Neural progenitor cell (in vitro differentiated cells): ENCODE data around the gene KIRREL2. TPM values are rescaled to one million over a fixed set of nuclear protein-coding genes. Genes with fewer than 3 reads are reported as not detected.

Experiments used
- DNase-seq: peaks from one replicate; pipeline ENCODE4 v3.0.0-alpha.2; 2016; ENCODE audit warnings: low spot score
- H2AFZ ChIP-seq: fragments of 200-600 bp; sonication (generic); replicated peaks from 2 replicates; pipeline ENCODE4 v1.6.1; 2016; ENCODE audit warnings: antibody characterized with exemption
- H3F3A ChIP-seq: fragments of 200-600 bp; sonication (generic); 2 replicates; pipeline ENCODE4 v1.6.1; 2016; ENCODE audit warnings: antibody characterized with exemption, low read depth
- H3K27ac ChIP-seq: fragments of 200-600 bp; sonication (generic); 2 replicates; pipeline ENCODE4 v1.5.1; 2016; ENCODE audit warnings: mild to moderate bottlenecking
- H3K27me3 ChIP-seq: fragments of 200-600 bp; sonication (generic); 2 replicates; pipeline ENCODE4 v1.6.1; 2016; ENCODE audit warnings: mild to moderate bottlenecking, moderate library complexity
- H3K36me3 ChIP-seq: fragments of 200-600 bp; sonication (generic); 2 replicates; pipeline ENCODE4 v1.5.1; 2016
- H3K4me1 ChIP-seq: fragments of 200-600 bp; sonication (generic); 2 replicates; pipeline ENCODE4 v1.6.1; 2016; ENCODE audit warnings: mixed run types
- H3K4me2 ChIP-seq: fragments of 200-600 bp; sonication (generic); 2 replicates; pipeline ENCODE4 v1.6.1; 2016
- H3K4me3 ChIP-seq: fragments of 200-600 bp; sonication (generic); 2 replicates; pipeline ENCODE4 v1.5.1; 2016
- H3K79me2 ChIP-seq: fragments of 200-600 bp; sonication (generic); 2 replicates; pipeline ENCODE4 v1.6.1; 2016; ENCODE audit warnings: low read depth
- H3K9ac ChIP-seq: fragments of 200-600 bp; sonication (generic); 2 replicates; pipeline ENCODE4 v1.6.1; 2016
- H3K9me3 ChIP-seq: fragments of 200-600 bp; sonication (generic); 2 replicates; pipeline ENCODE4 v1.5.1; 2016; ENCODE audit warnings: low read depth
- H4K20me1 ChIP-seq: fragments of 200-600 bp; sonication (generic); 2 replicates; pipeline ENCODE4 v1.6.1; 2016; ENCODE audit warnings: low read depth
- H3K27ac Mint-ChIP-seq: 3 replicates; pipeline ENCODE4 v1.8.0; 2021; ENCODE audit warnings: mixed read lengths
- H3K27me3 Mint-ChIP-seq: 2 replicates; pipeline ENCODE4 v1.8.0; 2022; ENCODE audit warnings: low read depth, mild to moderate bottlenecking, inconsistent platforms, moderate library complexity, mixed read lengths; ENCODE audit not compliant: insufficient read depth
- H3K36me3 Mint-ChIP-seq: 3 replicates; pipeline ENCODE4 v1.8.0; 2021; ENCODE audit warnings: mixed read lengths
- H3K4me1 Mint-ChIP-seq: 3 replicates; pipeline ENCODE4 v1.8.0; 2021; ENCODE audit warnings: mixed read lengths
- H3K4me3 Mint-ChIP-seq: 3 replicates; pipeline ENCODE4 v1.8.0; 2021; ENCODE audit warnings: mild to moderate bottlenecking, moderate library complexity, mixed read lengths
- H3K9me3 Mint-ChIP-seq: 3 replicates; pipeline ENCODE4 v1.8.0; 2020; ENCODE audit warnings: mixed read lengths
- EZH2 ChIP-seq: fragments of 200-600 bp; sonication (generic); IDR thresholded peaks from 2 replicates; pipeline ENCODE4 v1.6.1; 2017; ENCODE audit warnings: antibody characterized with exemption, mild to moderate bottlenecking, moderate library complexity
- EZH2phosphoT487 ChIP-seq: fragments of 200-600 bp; sonication (generic); IDR thresholded peaks from 2 replicates; pipeline ENCODE4 v1.6.1; 2017; ENCODE audit warnings: antibody characterized with exemption
- total RNA-seq: library from RNA; depleted of rRNA; stranded (reverse); fragments of >200 nt; gene quantifications from 2 replicates; pipeline ENCODE4 v1.2.3, GENCODE V29; 2015; ENCODE audit warnings: low replicate concordance
- TF ChIP-seq, protein P1 (sequence below): fragments of 200-600 bp; sonication (generic); IDR thresholded peaks from 2 replicates; pipeline ENCODE4 v1.5.1; 2017; ENCODE audit warnings: antibody characterized with exemption, mild to moderate bottlenecking

Gene KIRREL2
- total RNA-seq, 1 donor from 2014 or later, result 2.4 TPM

GRCh38 chr19:35824150-35824549, 32.6 kb upstream of the KIRREL2 start:
- Histone ChIP-seq H3K36me3 (no peaks in the 10 kb centered on the region), H3K79me2 (no peaks in the 10 kb centered on the region), H3K4me1 (peaks cover 2% of the 10 kb centered on the region), H3K4me2 (no peak overlapping the region), H2AFZ (no peak overlapping the region), H3K9me3 (no peaks in the 10 kb centered on the region), H3K4me3 (no peak overlapping the region), H4K20me1 (peaks cover 8% of the 10 kb centered on the region), H3K27ac (no peak overlapping the region), H3K27me3 (peaks cover 37% of the 10 kb centered on the region), H3F3A (peaks cover 3% of the 10 kb centered on the region), H3K9ac (no peak overlapping the region)
- H3K36me3 Mint-ChIP-seq, result no peaks in the 10 kb centered on the region
- DNase-seq, result no peak
- H3K4me1 Mint-ChIP-seq, result peaks cover 7% of the 10 kb centered on the region
- H3K4me3 Mint-ChIP-seq, result no peak overlapping the region
- H3K27ac Mint-ChIP-seq, result no peak overlapping the region
- H3K27me3 Mint-ChIP-seq, result peaks cover 20% of the 10 kb centered on the region
- H3K9me3 Mint-ChIP-seq, result no peaks in the 10 kb centered on the region
- TF ChIP-seq, protein P1, sequence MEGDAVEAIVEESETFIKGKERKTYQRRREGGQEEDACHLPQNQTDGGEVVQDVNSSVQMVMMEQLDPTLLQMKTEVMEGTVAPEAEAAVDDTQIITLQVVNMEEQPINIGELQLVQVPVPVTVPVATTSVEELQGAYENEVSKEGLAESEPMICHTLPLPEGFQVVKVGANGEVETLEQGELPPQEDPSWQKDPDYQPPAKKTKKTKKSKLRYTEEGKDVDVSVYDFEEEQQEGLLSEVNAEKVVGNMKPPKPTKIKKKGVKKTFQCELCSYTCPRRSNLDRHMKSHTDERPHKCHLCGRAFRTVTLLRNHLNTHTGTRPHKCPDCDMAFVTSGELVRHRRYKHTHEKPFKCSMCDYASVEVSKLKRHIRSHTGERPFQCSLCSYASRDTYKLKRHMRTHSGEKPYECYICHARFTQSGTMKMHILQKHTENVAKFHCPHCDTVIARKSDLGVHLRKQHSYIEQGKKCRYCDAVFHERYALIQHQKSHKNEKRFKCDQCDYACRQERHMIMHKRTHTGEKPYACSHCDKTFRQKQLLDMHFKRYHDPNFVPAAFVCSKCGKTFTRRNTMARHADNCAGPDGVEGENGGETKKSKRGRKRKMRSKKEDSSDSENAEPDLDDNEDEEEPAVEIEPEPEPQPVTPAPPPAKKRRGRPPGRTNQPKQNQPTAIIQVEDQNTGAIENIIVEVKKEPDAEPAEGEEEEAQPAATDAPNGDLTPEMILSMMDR, result no peak
- TF ChIP-seq EZH2phosphoT487 (no peak), EZH2 (no peak)

GRCh38 chr19:35828692-35829301, 27.9 kb upstream of the KIRREL2 start:
- peaks cover 78% of the 10 kb centered on the region for H3K27me3 ChIP-seq
- H3K9me3 ChIP-seq, result no peaks in the 10 kb centered on the region
- no peak overlapping the region for H3K4me3 ChIP-seq
- Mint-ChIP-seq H3K9me3 (no peaks in the 10 kb centered on the region), H3K36me3 (no peaks in the 10 kb centered on the region), H3K27ac (no peak overlapping the region), H3K4me1 (no peaks in the 10 kb centered on the region), H3K4me3 (no peak overlapping the region), H3K27me3 (peaks cover 22% of the 10 kb centered on the region)
- no peaks in the 10 kb centered on the region for H3F3A ChIP-seq
- no peak for TF ChIP-seq EZH2
- TF ChIP-seq EZH2phosphoT487, result no peak
- TF ChIP-seq, protein P1, result no peak
- no peak overlapping the region for H3K4me2 ChIP-seq
- H3K79me2 ChIP-seq, result no peaks in the 10 kb centered on the region
- DNase-seq, result peak; percentile 95
- peaks cover 9% of the 10 kb centered on the region for H4K20me1 ChIP-seq
- H3K36me3 ChIP-seq, result no peaks in the 10 kb centered on the region
- H3K27ac ChIP-seq, result no peak overlapping the region
- no peak overlapping the region for H2AFZ ChIP-seq
- H3K9ac ChIP-seq, result no peak overlapping the region
- no peaks in the 10 kb centered on the region for H3K4me1 ChIP-seq

GRCh38 chr19:35830986-35831385, 25.7 kb upstream of the KIRREL2 start:
- no peaks in the 10 kb centered on the region for H3K9me3 ChIP-seq
- no peak overlapping the region for H3K27ac Mint-ChIP-seq
- H3K4me3 Mint-ChIP-seq, result no peak overlapping the region
- no peak overlapping the region for H2AFZ ChIP-seq
- no peaks in the 10 kb centered on the region for H3F3A ChIP-seq
- H3K27ac ChIP-seq, result no peak overlapping the region
- H3K79me2 ChIP-seq, result no peaks in the 10 kb centered on the region
- TF ChIP-seq, protein P1, result no peak
- no peak for TF ChIP-seq EZH2
- TF ChIP-seq EZH2phosphoT487, result no peak
- peaks cover 9% of the 10 kb centered on the region for H4K20me1 ChIP-seq
- H3K36me3 Mint-ChIP-seq, result no peaks in the 10 kb centered on the region
- DNase-seq, result no peak
- H3K4me1 ChIP-seq, result no peaks in the 10 kb centered on the region
- H3K36me3 ChIP-seq, result no peaks in the 10 kb centered on the region
- H3K9me3 Mint-ChIP-seq, result no peaks in the 10 kb centered on the region
- peaks cover 78% of the 10 kb centered on the region for H3K27me3 ChIP-seq
- peaks cover 24% of the 10 kb centered on the region for H3K27me3 Mint-ChIP-seq
- no peaks in the 10 kb centered on the region for H3K4me1 Mint-ChIP-seq
- no peak overlapping the region for H3K4me3 ChIP-seq
- no peak overlapping the region for H3K9ac ChIP-seq
- H3K4me2 ChIP-seq, result no peak overlapping the region
